K562 (cell line): ENCODE measurements around the gene PCNX2. TPM values are rescaled to one million over a fixed set of nuclear protein-coding genes. Genes with fewer than 3 reads are reported as not detected.

ENCODE experiments used
- ATAC-seq: fragments of 200-7000 bp; cut with Tn5 transposase; 3 replicates; pipeline ENCODE4 v1.9.1; 2020; ENCODE audit warnings: moderate library complexity
- BruUV-seq: library from RNA; stranded (reverse); fragments of 400-500 nt; replicated peaks from 2 replicates; lab custom pipeline; 2021; lab: Mats Ljungman, UMichigan
- CTCF ChIA-PET: fragments of 300-600 bp; formaldehyde crosslinking; extraction: SDS; loops from one replicate; lab custom pipeline; 2021; ENCODE audit warnings: low intra/inter-chr PET ratio; lab: Yijun Ruan, JAX
- POLR2A ChIA-PET: fragments of 300-600, 350-650 bp; sonication (Branson Sonifier 250); formaldehyde crosslinking; extraction: SDS; loops from one replicate; lab custom pipeline; 2021; ENCODE audit warnings: antibody characterized with exemption, inconsistent platforms; lab: Yijun Ruan, JAX
- DNase-seq, 4 experiments: peaks; one replicate each; pipeline versions ENCODE4 v3.0.0 to v3.0.0-alpha.2; 2011 to 2018; ENCODE audit warnings: low spot score in 3 of 4, mixed read lengths in 3 of 4; ENCODE audit errors: extremely low read depth in 1 of 4
- FAIRE-seq: peaks from 2 replicates; lab custom pipeline; 2011; peaks lifted over from hg19 to GRCh38; lab: Jason Lieb, UNC
- H2AFZ ChIP-seq: 2 replicates; pipeline ENCODE4 v1.6.0; 2011; ENCODE audit warnings: low read depth, low read length, control low read depth, inconsistent platforms
- H3K27ac ChIP-seq: fragments of 200-600 bp; 3 replicates; pipeline ENCODE4 v1.8.0; 2011; ENCODE audit warnings: low read depth, mild to moderate bottlenecking, control low read depth, inconsistent platforms, low read length, moderate library complexity, mixed read lengths; ENCODE audit errors: extremely low read depth
- H3K27me3 ChIP-seq, 2 experiments: fragments of 300-600 bp in 1 of 2; 2 replicates in 1 of 2; 3 replicates in 1 of 2; pipeline versions ENCODE4 v1.6.0 to v1.8.0; 2011; ENCODE audit warnings: inconsistent platforms in 2 of 2, low read length in 2 of 2, mild to moderate bottlenecking in 1 of 2, mixed read lengths in 1 of 2, moderate library complexity in 1 of 2; ENCODE audit not compliant: control insufficient read depth in 2 of 2, insufficient read depth in 2 of 2
- H3K36me3 ChIP-seq: fragments of 300-600 bp; 3 replicates; pipeline ENCODE4 v1.8.0; 2011; ENCODE audit warnings: mild to moderate bottlenecking, low read length, inconsistent platforms; ENCODE audit not compliant: control insufficient read depth, insufficient read depth
- H3K4me1 ChIP-seq, 2 experiments: fragments of 200-600 bp in 1 of 2; replicated peaks in 1 of 2; 2 replicates in 1 of 2; 3 replicates in 1 of 2; pipeline versions ENCODE4 v1.5.1 to v1.8.0; 2011; ENCODE audit warnings: inconsistent platforms in 2 of 2, low read length in 2 of 2, mild to moderate bottlenecking in 1 of 2, mixed read lengths in 1 of 2, moderate library complexity in 1 of 2; ENCODE audit not compliant: control insufficient read depth in 2 of 2, insufficient read depth in 2 of 2
- H3K4me2 ChIP-seq: 2 replicates; pipeline ENCODE4 v1.6.1; 2011; ENCODE audit warnings: low read length, control low read depth, inconsistent platforms, mixed read lengths; ENCODE audit not compliant: insufficient read depth
- H3K4me3 ChIP-seq: fragments of 200-600 bp; sonication (generic), shearing (Covaris generic); 2 replicates; pipeline ENCODE4 v1.5.1; 2016; ENCODE audit warnings: control low read depth, inconsistent platforms
- H3K79me2 ChIP-seq: fragments of 200-600 bp; 3 replicates; pipeline ENCODE4 v1.8.0; 2011; ENCODE audit warnings: low read length, inconsistent platforms; ENCODE audit not compliant: control insufficient read depth, insufficient read depth
- H3K9ac ChIP-seq, 2 experiments: 2 replicates each; pipeline versions ENCODE4 v1.6.0 to v1.6.1; 2011; ENCODE audit warnings: low read depth in 2 of 2, low read length in 2 of 2, control low read depth in 1 of 2, inconsistent platforms in 1 of 2, mild to moderate bottlenecking in 1 of 2, mixed read lengths in 1 of 2; ENCODE audit not compliant: insufficient read depth in 1 of 2
- H3K9me1 ChIP-seq: one replicate; pipeline ENCODE4 v1.6.0; 2011; ENCODE audit warnings: inconsistent platforms, mild to moderate bottlenecking, low read length, moderate library complexity; ENCODE audit not compliant: control insufficient read depth, insufficient read depth
- H3K9me3 ChIP-seq: replicated peaks from 2 replicates; pipeline ENCODE4 v1.5.1; 2011; ENCODE audit warnings: low read depth, low read length, inconsistent platforms; ENCODE audit not compliant: control insufficient read depth, insufficient read depth
- H4K20me1 ChIP-seq: replicated peaks from 2 replicates; pipeline ENCODE4 v1.6.1; 2011; ENCODE audit warnings: low read length, inconsistent platforms, mixed read lengths; ENCODE audit not compliant: control insufficient read depth, insufficient read depth
- BMI1 ChIP-seq: fragments of 150-350 bp; IDR thresholded peaks from 2 replicates; pipeline ENCODE4 v1.6.1; 2014; ENCODE audit warnings: low read length
- EHMT2 ChIP-seq: fragments of 450-650 bp; IDR thresholded peaks from 2 replicates; pipeline ENCODE4 v1.6.1; 2018; ENCODE audit warnings: antibody characterized with exemption
- KDM2B ChIP-seq: fragments of 250-450 bp; sonication (Bioruptor Pico); IDR thresholded peaks from 2 replicates; pipeline ENCODE4 v1.8.0; 2021; ENCODE audit warnings: mild to moderate bottlenecking, moderate library complexity
- MECOM ChIP-seq: fragments of 250-450 bp; sonication (Bioruptor Pico); IDR thresholded peaks from 2 replicates; pipeline ENCODE4 v1.8.0; 2022; ENCODE audit warnings: inconsistent platforms
- NFE2 ChIP-seq: IDR thresholded peaks from 2 replicates; pipeline ENCODE4 v1.6.1; 2014; ENCODE audit warnings: antibody characterized with exemption, low read depth
- POLR2H ChIP-seq: IDR thresholded peaks from 2 replicates; pipeline ENCODE4 v1.6.1; 2016; ENCODE audit warnings: missing genetic modification characterization, low read depth, mild to moderate bottlenecking, control low read depth, missing compliant biosample characterization, moderate library complexity
- SETDB1 ChIP-seq: IDR thresholded peaks from one replicate; pipeline ENCODE4 v1.6.1; 2012; ENCODE audit warnings: low read length, control low read depth, inconsistent platforms
- SMAD2 ChIP-seq: fragments of 150-350 bp; IDR thresholded peaks from 2 replicates; pipeline ENCODE4 v1.6.1; 2014; ENCODE audit warnings: low read depth, mild to moderate bottlenecking, low read length
- ZNF140 ChIP-seq: fragments of 250-450 bp; sonication (Bioruptor Pico); IDR thresholded peaks from 2 replicates; pipeline ENCODE4 v1.8.0; 2021; ENCODE audit warnings: moderate library complexity, mild to moderate bottlenecking, inconsistent platforms
- ZNF512 ChIP-seq: IDR thresholded peaks from 2 replicates; pipeline ENCODE4 v1.6.1; 2016; ENCODE audit warnings: missing genetic modification characterization, missing compliant biosample characterization
- ZNF707 ChIP-seq: fragments of 250-450 bp; sonication (Bioruptor Pico); conservative IDR thresholded peaks from 2 replicates; pipeline ENCODE4 v1.8.0; 2022; ENCODE audit warnings: inconsistent platforms, mild to moderate bottlenecking, moderate library complexity
- WGBS: fragments of 100-300 bp; shearing (Covaris generic); methylation state at CpG from one replicate; pipeline ENCODE4 v1.1.6; 2016; ENCODE audit warnings: low coverage, mixed read lengths; ENCODE audit not compliant: insufficient coverage; ENCODE audit errors: missing lambda C conversion rate; 5-methylcytosine and 5-hydroxymethylcytosine counted together
- in situ Hi-C: fragments of 300-500 bp; cut with MboI; formaldehyde crosslinking; loops from 4 replicates; pipeline ENCODE4 v1.15.0; 2018; ENCODE audit warnings: inconsistent platforms, mixed read lengths
- intact Hi-C: fragments of 100-400 bp; cut with micrococcal nuclease; formaldehyde crosslinking; loops from 2 replicates; pipeline ENCODE4 v1.14.2; 2022
- polyA plus RNA-seq, 8 experiments: library from polyadenylated mRNA; depleted of rRNA in 4 of 8; stranded (reverse) in 5 of 8; unstranded in 3 of 8; fragments of >200 nt; fragmentation: Nextera tagmentation in 2 of 8; fragmentation: Illumina TruSeq in 1 of 8; extraction: Ambion mirVana in 2 of 8; extraction: Trizol in 1 of 8; gene quantifications; 2 replicates each; pipeline versions ENCODE4 v1.2.1 to v1.2.3, GENCODE V29; 2011 to 2014; ENCODE audit warnings: inconsistent platforms in 1 of 8, missing spikeins in 1 of 8
- total RNA-seq, 7 experiments: library from RNA; depleted of rRNA in 6 of 7; stranded (reverse); fragments of >200 nt in 6 of 7; fragmentation: Illumina TruSeq in 2 of 7; extraction: Trizol in 2 of 7; gene quantifications; 2 replicates each; pipeline versions ENCODE4 v1.2.1 to v1.2.3, GENCODE V29; 2011 to 2021; ENCODE audit warnings: low replicate concordance in 1 of 7

The PCNX2 gene
- total and polyA plus RNA-seq, 9 of the 15 experiments (the other 6 are each of a cell fraction or from before 2014, with no cell fraction given) = 0.07 to 0.33 TPM; not detected in 7

DNA sequence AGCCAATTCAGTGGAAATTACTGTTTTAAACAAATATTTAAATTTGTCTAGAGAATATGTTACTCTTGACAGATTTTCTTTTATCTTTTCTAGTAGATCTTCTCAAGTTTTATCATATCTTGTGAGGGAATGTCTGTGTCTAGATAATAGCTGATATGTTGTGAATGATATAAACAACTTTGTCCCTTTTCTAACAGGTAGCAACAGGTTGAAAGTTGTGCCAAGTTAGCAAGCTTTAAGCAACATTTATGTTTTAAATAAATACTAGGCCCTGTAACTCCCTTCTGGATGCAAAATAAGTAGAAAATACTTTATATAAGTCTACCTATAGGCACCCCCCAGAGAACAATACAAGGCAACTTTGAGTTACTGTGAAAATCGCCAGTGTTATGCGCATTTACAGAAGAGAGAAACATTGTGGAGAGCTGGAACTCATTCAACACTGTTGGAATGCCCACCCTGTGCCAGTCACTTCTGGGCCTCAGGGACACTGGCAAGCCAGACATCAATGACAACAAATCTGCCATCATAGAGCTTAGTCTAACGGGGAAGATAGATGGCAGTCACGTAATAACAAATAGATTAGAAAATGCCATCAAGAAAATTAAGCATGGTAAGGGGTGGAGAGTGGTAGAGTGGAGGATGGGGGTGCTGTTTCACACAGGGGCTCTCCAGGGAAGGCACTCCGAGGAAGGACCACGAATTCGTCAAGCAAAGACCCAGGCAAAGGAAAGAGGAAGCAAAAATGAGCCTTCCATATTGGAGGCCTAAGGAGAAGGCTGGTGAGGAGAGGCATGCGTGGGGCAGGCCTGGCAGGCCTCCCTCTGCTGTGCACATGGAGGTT, 36.4 kb upstream of the PCNX2 start:
- Histone ChIP-seq H4K20me1 (peaks cover 4% of the 10 kb centered on the region; the same call in 1 of the 2 replicates), H3K4me2 (no peak overlapping the region), H3K79me2 (no peaks in the 10 kb centered on the region), H3K36me3 (no peaks in the 10 kb centered on the region), H3K9me3 (no peaks in the 10 kb centered on the region), H3K27me3 (peaks cover 2 to 5% of the 10 kb centered on the region in 2 experiments; a peak in 2 of 5 replicates), H3K4me1 (peaks cover 0 to 17% of the 10 kb centered on the region in 2 experiments; a peak in 4 of 5 replicates), H3K9ac (no peak overlapping the region), H2AFZ (no peak overlapping the region), H3K4me3 (no peak overlapping the region), H3K9me1 (no peaks in the 10 kb centered on the region), H3K27ac (no peak overlapping the region)
- DNase-seq (no peak), FAIRE-seq (peak; percentile 19), ATAC-seq (no peak)
- intact Hi-C loops (no loop called here), in situ Hi-C loops (no loop called here)
- WGBS = 0% methylated on average over 8 of the region's 8 CpGs
- TF ChIP-seq SETDB1 (no peak), ZNF512 (no peak), ZNF140 (no peak), POLR2H (tag) (no peak), NFE2 (no peak), MECOM (CRISPR knock-in tag) (no peak), EHMT2 (no peak), BMI1 (no peak), ZNF707 (CRISPR knock-in tag) (no peak), KDM2B (CRISPR knock-in tag) (no peak), SMAD2 (no peak)
- no TSS peak for BruUV-seq
- ChIA-PET POLR2A (interaction anchor here (0.6 kb wide), 1 partner anchor 1526 kb away, joined by 3 read pairs; no protein-coding TSS in a partner anchor), CTCF (no interaction called here)
